K562 (cell line): ENCODE results near the gene PIGH. TPM values are rescaled to one million over a fixed set of nuclear protein-coding genes. Genes with fewer than 3 reads are reported as not detected.
A peak's percentile ranks its signal among the peaks of the same experiment; 100 is the strongest.

Source experiments
- ARID3A ChIP-seq: IDR thresholded peaks from 2 replicates; pipeline ENCODE4 v1.6.1; 2012; ENCODE audit warnings: low read depth, low read length, improper control_type of control experiment, borderline replicate concordance
- ATF4 ChIP-seq: fragments of 450-650 bp; formaldehyde crosslinking; IDR thresholded peaks from 2 replicates; pipeline ENCODE4 v1.4.0; 2022; ENCODE audit warnings: mild to moderate bottlenecking, moderate library complexity
- CBFA2T3 ChIP-seq: fragments of 450-650 bp; IDR thresholded peaks from 2 replicates; pipeline ENCODE4 v1.6.1; 2017
- CREB3 ChIP-seq: fragments of 450-650 bp; conservative IDR thresholded peaks from 2 replicates; pipeline ENCODE4 v1.6.1; 2016; ENCODE audit warnings: missing genetic modification characterization, low read depth, mild to moderate bottlenecking, missing compliant biosample characterization, moderate library complexity
- E2F8 ChIP-seq: fragments of 450-650 bp; IDR thresholded peaks from 2 replicates; pipeline ENCODE4 v1.7.1; 2018; ENCODE audit warnings: mild to moderate bottlenecking, low read depth; ENCODE audit not compliant: partially characterized antibody
- EP400 ChIP-seq: fragments of 450-650 bp; IDR thresholded peaks from 2 replicates; pipeline ENCODE4 v1.6.1; 2017; ENCODE audit warnings: antibody characterized with exemption, mild to moderate bottlenecking, moderate library complexity
- FOXK2 ChIP-seq, 2 experiments: fragments of 450-650 bp; IDR thresholded peaks in 1 of 2; conservative IDR thresholded peaks in 1 of 2; 2 replicates each; pipeline ENCODE4 v1.6.1; 2016; ENCODE audit warnings: low read depth in 2 of 2, mild to moderate bottlenecking in 1 of 2
- MBD2 ChIP-seq: sonication (generic); IDR thresholded peaks from 2 replicates; pipeline ENCODE4 v1.6.1; 2016; ENCODE audit warnings: low read depth, borderline replicate concordance
- NFATC3 ChIP-seq: fragments of 450-650 bp; IDR thresholded peaks from 2 replicates; pipeline ENCODE4 v1.6.1; 2017; ENCODE audit warnings: mild to moderate bottlenecking
- TOE1 ChIP-seq, 2 experiments: fragments of 450-650 bp in 1 of 2; sonication (generic) in 1 of 2; formaldehyde crosslinking in 1 of 2; IDR thresholded peaks; 2 replicates each; pipeline versions ENCODE4 v1.7.1 to v1.8.0; 2016 to 2022; ENCODE audit warnings: borderline replicate concordance in 2 of 2, mild to moderate bottlenecking in 2 of 2, antibody characterized with exemption in 1 of 2, inconsistent platforms in 1 of 2, low read depth in 1 of 2, missing genetic modification reagents in 1 of 2, moderate library complexity in 1 of 2
- ZNF449 ChIP-seq: fragments of 250-450 bp; sonication (Bioruptor Pico); IDR thresholded peaks from 2 replicates; pipeline ENCODE4 v1.8.0; 2022; ENCODE audit warnings: moderate library complexity, mild to moderate bottlenecking, inconsistent platforms
- ZNF609 ChIP-seq: sonication (generic); formaldehyde crosslinking; IDR thresholded peaks from 2 replicates; pipeline ENCODE4 v1.8.1; 2023; ENCODE audit warnings: missing genetic modification reagents, mild to moderate bottlenecking, borderline replicate concordance
- polyA plus RNA-seq, 8 experiments: library from polyadenylated mRNA; depleted of rRNA in 4 of 8; stranded (reverse) in 5 of 8; unstranded in 3 of 8; fragments of >200 nt; fragmentation: Nextera tagmentation in 2 of 8; fragmentation: Illumina TruSeq in 1 of 8; extraction: Ambion mirVana in 2 of 8; extraction: Trizol in 1 of 8; gene quantifications; 2 replicates each; pipeline versions ENCODE4 v1.2.1 to v1.2.3, GENCODE V29; 2011 to 2014; ENCODE audit warnings: inconsistent platforms in 1 of 8, missing spikeins in 1 of 8
- total RNA-seq, 7 experiments: library from RNA; depleted of rRNA in 6 of 7; stranded (reverse); fragments of >200 nt in 6 of 7; fragmentation: Illumina TruSeq in 2 of 7; extraction: Trizol in 2 of 7; gene quantifications; 2 replicates each; pipeline versions ENCODE4 v1.2.1 to v1.2.3, GENCODE V29; 2011 to 2021; ENCODE audit warnings: low replicate concordance in 1 of 7

PIGH gene
- total and polyA plus RNA-seq, 9 of the 15 experiments (the other 6 are each of a cell fraction or from before 2014, with no cell fraction given) = 21.1 to 53.4 (median 24.7) TPM

- no peak for TF ChIP-seq ZNF449 (CRISPR knock-in tag)
- 0 out of 2 replicates have a peak, but pooled peaks have one; percentile 54 for TF ChIP-seq CREB3 (tag)
- peak; percentile 87 to 89 for TF ChIP-seq FOXK2 (conservative IDR thresholded peaks at IDR 0.05 in 1 of 2, IDR thresholded peaks at IDR 0.05 in 1 of 2; ENCODE audit: low read depth in 2 of 2)
- TF ChIP-seq ZNF609 (CRISPR knock-in tag) = peak; percentile 59; the same call in 1 of the 2 replicates
- TF ChIP-seq MBD2 = peak; percentile 51; the same call in 1 of the 2 replicates
- peak; percentile 99 for TF ChIP-seq ATF4
- peak; percentile 47; the same call in 1 of the 2 replicates for TF ChIP-seq TOE1 (IDR thresholded peaks at IDR 0.05; ENCODE audit: borderline replicate concordance)
- no peak for TF ChIP-seq TOE1 (CRISPR knock-in tag; IDR thresholded peaks at IDR 0.05; ENCODE audit: borderline replicate concordance, low read depth)
- TF ChIP-seq CBFA2T3 = peak; percentile 99
- TF ChIP-seq ARID3A = peak; percentile 83
- peak; percentile 33; the same call in 1 of the 2 replicates for TF ChIP-seq NFATC3
- TF ChIP-seq EP400 = peak; percentile 83
- TF ChIP-seq E2F8 = peak; percentile 64
Measured at GRCh38 chr14:67636361-67636919, 36.4 kb upstream of the PIGH start (continued).
